ENCODE measurements around the gene CHAMP1.
"Not testable (repeated sequence)": the region's sequence is repeated elsewhere in the genome, so short reads cannot be mapped to it uniquely, and the experiment has no call there.

The CHAMP1 gene

DNA sequence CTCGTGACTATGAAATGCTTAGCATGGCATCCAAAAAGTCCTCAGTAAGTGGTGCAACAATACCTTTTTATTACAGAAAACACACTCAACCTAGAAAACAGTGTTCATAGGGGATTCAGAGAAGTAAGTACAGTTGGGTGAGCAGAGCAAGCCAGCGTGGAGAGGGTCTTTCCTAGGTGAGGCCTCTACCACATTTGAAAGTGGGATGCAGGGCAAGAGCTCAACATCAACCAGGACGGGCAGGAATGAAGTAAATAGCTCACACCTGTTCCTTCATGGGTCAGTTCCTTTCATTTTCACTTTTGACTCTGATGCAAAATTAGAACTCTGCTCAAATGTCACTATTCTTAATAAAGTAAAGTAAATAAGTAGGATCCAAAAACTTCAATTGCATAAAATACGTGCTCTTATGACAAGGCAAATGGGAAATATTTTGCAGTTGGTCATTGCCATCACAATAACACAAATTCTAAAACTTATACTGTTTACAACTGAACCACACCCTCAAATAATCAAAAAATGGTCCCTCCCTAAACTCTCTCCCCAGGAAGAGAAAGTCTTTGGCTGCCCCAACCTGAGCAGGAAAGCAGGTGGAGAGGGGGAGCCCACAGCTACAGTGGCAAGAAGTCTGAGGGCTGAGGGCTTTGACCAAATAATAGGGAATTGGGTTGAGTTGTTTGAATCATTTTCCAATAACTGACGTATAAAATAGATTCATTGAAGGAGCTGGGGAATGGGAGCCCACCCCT is 20.2 kb downstream of the CHAMP1 start:
- DNase-seq = no peak

DNA sequence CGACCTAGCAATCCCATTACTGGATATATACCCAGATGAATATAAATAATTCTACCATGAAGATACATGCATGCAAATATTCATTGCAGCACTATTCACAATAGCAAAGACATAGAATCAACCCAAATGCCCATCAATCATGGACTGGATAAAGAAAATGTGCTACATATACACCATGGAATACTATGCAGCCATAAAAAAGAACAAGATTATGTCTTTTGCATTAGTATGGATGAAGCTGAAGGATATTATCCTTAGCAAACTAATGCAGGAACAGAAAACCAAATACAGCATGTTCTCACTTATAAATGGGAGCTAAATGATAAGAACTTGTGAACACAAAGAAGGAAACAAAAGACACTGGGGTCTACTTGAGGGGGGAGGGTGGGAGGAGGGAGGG is 22.2 kb downstream of the CHAMP1 start:
- not testable (repeated sequence) for DNase-seq

DNA sequence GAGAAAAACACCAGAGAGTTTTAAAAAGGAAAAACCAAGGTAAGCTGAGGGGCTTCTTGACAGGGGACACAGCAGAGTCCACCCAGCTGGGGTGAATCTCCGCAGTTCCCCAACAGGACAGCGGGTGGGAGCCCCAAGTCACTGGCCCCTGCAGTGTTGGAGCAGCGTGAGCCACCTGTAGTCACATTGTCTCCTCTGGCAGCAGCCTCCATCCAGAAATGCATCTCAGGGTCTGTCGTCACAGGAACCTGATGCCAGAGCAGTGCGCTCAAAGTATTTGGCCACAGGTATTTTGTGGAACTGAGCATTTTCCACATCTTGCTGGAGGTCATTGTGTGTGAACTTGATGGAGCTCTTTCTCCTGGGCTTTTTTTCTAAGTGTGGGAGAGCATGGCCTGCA is 24.7 kb downstream of the CHAMP1 start:
- no peak for DNase-seq

DNA sequence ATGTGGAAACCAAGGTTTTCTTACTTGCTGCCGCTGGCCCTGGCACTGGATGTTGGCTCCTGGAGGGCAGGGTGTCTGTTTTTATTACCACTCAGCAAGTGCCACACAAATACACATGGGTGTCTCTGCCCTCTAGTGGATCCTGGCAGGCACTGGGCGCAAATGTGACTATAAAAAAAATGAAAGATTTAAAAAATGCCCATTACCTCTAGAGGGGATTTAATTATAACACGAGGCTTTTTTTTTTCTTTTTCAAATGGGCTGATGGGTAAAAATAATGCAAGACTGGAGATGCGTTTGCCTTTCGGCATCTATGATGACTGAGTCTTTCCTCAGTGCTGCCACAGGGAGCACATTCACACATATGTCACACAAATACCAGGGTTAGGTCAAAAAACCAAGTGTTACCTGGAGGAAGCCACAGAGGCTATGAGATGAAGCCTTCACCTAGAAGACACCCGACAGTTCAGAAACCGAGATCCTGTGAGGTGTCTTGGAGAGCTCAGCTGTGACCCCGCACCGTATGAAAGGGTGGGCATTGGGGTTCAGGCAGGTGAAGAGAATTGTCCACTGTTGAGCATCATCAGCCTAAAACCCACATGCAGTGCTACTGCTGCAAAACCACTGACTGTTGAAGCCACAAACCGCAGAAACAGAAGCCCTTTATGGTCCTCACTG is 25.7 kb downstream of the CHAMP1 start:
- DNase-seq = peak; percentile 31

DNA sequence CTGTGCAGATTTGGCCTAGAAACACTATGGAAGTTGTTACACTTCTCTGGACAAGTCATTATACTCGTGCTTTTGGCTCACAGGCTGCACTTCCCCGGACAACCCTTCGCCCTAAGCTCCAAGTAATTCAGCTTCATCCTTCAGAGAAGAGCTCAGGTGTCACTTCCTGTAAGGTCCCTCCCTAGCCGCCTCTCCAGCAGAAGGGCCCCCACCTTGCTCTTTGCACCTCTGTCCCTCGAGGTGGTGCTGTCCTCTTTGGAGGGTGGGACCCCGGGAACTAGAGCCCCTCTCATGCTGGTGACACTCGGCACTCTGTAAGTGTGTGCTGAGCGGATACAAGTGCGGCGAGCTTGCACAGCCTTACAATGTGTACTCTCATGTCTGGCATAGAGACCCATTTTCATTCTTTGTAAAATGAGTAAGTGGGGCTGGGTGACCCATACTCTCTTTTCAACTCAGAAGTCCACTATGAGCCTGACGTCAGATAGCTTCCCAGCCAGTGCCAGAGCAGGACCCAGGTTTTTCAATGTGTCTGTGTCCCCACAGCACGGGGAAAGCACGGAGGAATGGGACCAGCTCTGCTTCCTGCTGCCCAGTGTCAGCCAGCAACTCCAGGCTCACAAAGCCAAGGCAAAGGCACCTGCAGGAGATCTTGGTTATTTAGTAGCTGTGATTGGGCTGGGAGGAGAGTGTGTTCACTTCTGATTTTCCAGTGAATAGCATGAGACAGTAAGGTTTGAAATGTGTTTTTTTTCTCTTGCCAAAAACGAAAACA is 26.9 kb downstream of the CHAMP1 start:
- no peak for DNase-seq

DNA sequence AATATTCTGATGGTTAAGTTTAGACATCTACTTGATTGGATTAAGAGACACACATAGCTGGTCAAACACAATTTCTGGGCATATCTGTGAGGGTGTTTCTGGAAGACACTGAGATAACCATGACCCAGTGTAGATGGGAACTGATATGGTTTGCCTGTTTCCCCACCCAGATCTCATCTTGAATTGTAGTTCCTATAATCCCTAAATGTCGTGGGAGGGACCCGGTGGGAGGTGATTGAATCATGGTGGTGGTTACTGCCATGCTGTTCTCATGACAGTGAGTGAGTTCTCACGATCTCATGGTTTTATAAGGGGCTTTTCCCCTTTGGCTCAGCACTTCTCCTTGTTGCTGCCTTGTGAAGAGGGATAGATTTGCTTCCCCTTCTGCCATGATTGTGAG is 33.0 kb downstream of the CHAMP1 start:
- DNase-seq = not testable (repeated sequence)

DNA sequence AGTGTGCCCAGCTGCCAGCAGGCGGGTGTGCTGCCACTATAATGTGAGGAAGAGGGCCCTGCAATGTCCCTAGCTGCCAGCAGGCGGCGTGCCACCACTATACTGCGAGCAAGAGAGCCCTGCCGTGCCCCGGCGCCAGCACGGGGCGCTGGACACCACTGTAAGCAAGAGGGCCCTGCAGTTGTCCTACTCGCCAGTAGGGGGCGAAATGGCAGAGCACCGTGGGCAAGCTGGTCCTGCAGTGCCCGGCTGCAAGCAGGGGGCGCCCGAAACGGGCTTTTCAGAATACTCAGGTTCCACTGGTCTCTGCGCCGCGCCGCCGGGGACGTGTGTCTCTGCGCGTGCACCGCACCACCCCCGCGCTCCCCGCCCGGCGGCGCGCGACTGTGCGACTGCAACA is 38.5 kb downstream of the CHAMP1 start:
- DNase-seq = not testable (repeated sequence)

DNA sequence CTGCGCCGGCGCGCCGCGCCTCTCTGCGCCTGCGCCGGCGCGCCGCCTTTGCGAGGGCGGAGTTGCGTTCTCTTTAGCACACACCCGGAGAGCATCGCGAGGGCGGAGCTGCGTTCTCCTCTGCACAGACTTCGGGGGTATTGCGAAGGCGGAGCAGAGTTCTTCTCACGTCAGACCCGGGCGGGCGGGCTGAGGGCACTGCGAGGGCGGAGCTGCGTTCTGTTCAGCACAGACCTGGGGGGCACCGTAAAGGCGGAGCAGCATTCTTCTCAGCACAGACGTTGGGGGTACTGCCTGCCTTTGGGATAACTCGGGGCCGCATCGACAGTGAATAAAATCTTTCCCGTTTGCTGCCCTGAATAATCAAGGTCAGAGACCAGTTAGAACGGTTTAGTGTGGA is 39.1 kb downstream of the CHAMP1 start:
- not testable (repeated sequence) for DNase-seq
